GM18873 (cell line): Measurements from ENCODE around the gene BGN.

Experiments
- ATAC-seq: cut with Tn5 transposase; IDR thresholded peaks from one replicate; pipeline ENCODE4 v1.9.1; 2021; ENCODE audit warnings: mild to moderate bottlenecking, moderate library complexity, moderate number of reproducible peaks; ENCODE audit not compliant: unreplicated experiment, low FRiP score

BGN gene

GRCh38 chrX:153478746-153479145, 16.0 kb upstream of the BGN start:
- ATAC-seq, result no peak

- no peak for ATAC-seq
Measured at GRCh38 chrX:153481043-153481442, 13.7 kb upstream of the BGN start.

GRCh38 chrX:153482376-153483015, 12.3 kb upstream of the BGN start:
- ATAC-seq, result no peak

GRCh38 chrX:153485396-153486080, 9.2 kb upstream of the BGN start:
- no peak for ATAC-seq

- ATAC-seq, result no peak
Measured at GRCh38 chrX:153486171-153486570, 8.6 kb upstream of the BGN start.

- ATAC-seq, result no peak
Measured at GRCh38 chrX:153487590-153488071, 7.1 kb upstream of the BGN start.

GRCh38 chrX:153488231-153488914, 6.4 kb upstream of the BGN start:
- no peak for ATAC-seq

GRCh38 chrX:153490217-153490930, 4.4 kb upstream of the BGN start:
- ATAC-seq, result no peak

- no peak for ATAC-seq
Measured at GRCh38 chrX:153491351-153491914, 3.3 kb upstream of the BGN start.

- ATAC-seq, result no peak
Measured at GRCh38 chrX:153491918-153492317, 2.9 kb upstream of the BGN start.

- no peak for ATAC-seq
Measured at GRCh38 chrX:153492543-153492942, 2.2 kb upstream of the BGN start.

GRCh38 chrX:153493085-153493484, 1.7 kb upstream of the BGN start:
- no peak for ATAC-seq

GRCh38 chrX:153494061-153494460, 719 bp upstream of the BGN start:
- ATAC-seq, result no peak

GRCh38 chrX:153495362-153495751, 577 bp downstream of the BGN start:
- no peak for ATAC-seq

- no peak for ATAC-seq
Measured at GRCh38 chrX:153495903-153496589, 1.3 kb downstream of the BGN start.

- ATAC-seq, result no peak
Measured at GRCh38 chrX:153496590-153496959, 1.8 kb downstream of the BGN start.

- no peak for ATAC-seq
Measured at GRCh38 chrX:153498453-153498852, 3.7 kb downstream of the BGN start.

- ATAC-seq, result no peak
Measured at GRCh38 chrX:153499341-153499740, 4.6 kb downstream of the BGN start.

- ATAC-seq, result no peak
Measured at GRCh38 chrX:153499876-153500275, 5.1 kb downstream of the BGN start.

GRCh38 chrX:153500676-153501280, 6.0 kb downstream of the BGN start:
- ATAC-seq, result no peak
